Astrocyte (in vitro differentiated cells and primary cell): Measurements from ENCODE around the gene EPHA6. TPM values are rescaled to one million over a fixed set of nuclear protein-coding genes. Genes with fewer than 3 reads are reported as not detected.

Experiments used
- DNase-seq: peaks from one replicate; pipeline ENCODE4 v3.0.0-alpha.2; 2010; ENCODE audit warnings: low read depth
- FAIRE-seq: peaks from 2 replicates; lab custom pipeline; 2011; peaks lifted over from hg19 to GRCh38; lab: Jason Lieb, UNC
- H2AFZ ChIP-seq: 2 replicates; pipeline ENCODE4 v1.6.0; 2012; ENCODE audit warnings: low read depth, low read length, inconsistent platforms
- H3K27ac ChIP-seq: 2 replicates; pipeline ENCODE4 v1.5.1; 2011; ENCODE audit warnings: low read depth, low read length, inconsistent platforms
- H3K27me3 ChIP-seq: 2 replicates; pipeline ENCODE4 v1.6.0; 2011; ENCODE audit warnings: low read length, inconsistent platforms; ENCODE audit not compliant: insufficient read depth
- H3K36me3 ChIP-seq: 2 replicates; pipeline ENCODE4 v1.5.1; 2011; ENCODE audit warnings: low read length, inconsistent platforms; ENCODE audit not compliant: insufficient read depth
- H3K4me1 ChIP-seq: 2 replicates; pipeline ENCODE4 v1.5.1; 2011; ENCODE audit warnings: low read length, inconsistent platforms; ENCODE audit not compliant: insufficient read depth
- H3K4me2 ChIP-seq: 2 replicates; pipeline ENCODE4 v1.6.0; 2012; ENCODE audit warnings: low read length, inconsistent platforms
- H3K4me3 ChIP-seq: 2 replicates; pipeline ENCODE4 v1.5.1; 2011; ENCODE audit warnings: low read depth, mild to moderate bottlenecking, low read length, inconsistent platforms; ENCODE audit not compliant: insufficient read depth
- H3K79me2 ChIP-seq: 2 replicates; pipeline ENCODE4 v1.6.0; 2012; ENCODE audit warnings: mild to moderate bottlenecking, low read length, inconsistent platforms; ENCODE audit not compliant: insufficient read depth
- H3K9ac ChIP-seq: 2 replicates; pipeline ENCODE4 v1.6.0; 2012; ENCODE audit warnings: mild to moderate bottlenecking, low read length, inconsistent platforms
- H3K9me3 ChIP-seq: 2 replicates; pipeline ENCODE4 v1.5.1; 2012; ENCODE audit warnings: low read depth, mild to moderate bottlenecking, low read length, inconsistent platforms; ENCODE audit not compliant: insufficient read depth
- H4K20me1 ChIP-seq: 2 replicates; pipeline ENCODE4 v1.6.0; 2012; ENCODE audit warnings: low read length, inconsistent platforms; ENCODE audit not compliant: insufficient read depth
- H3K27ac Mint-ChIP-seq: one replicate; pipeline ENCODE4 v1.8.0; 2021; ENCODE audit warnings: mild to moderate bottlenecking, mixed read lengths; ENCODE audit not compliant: unreplicated experiment
- H3K27me3 Mint-ChIP-seq: one replicate; pipeline ENCODE4 v1.8.0; 2021; ENCODE audit warnings: low read depth, mixed read lengths; ENCODE audit not compliant: unreplicated experiment
- H3K36me3 Mint-ChIP-seq: one replicate; pipeline ENCODE4 v1.8.0; 2021; ENCODE audit warnings: low read depth, mixed read lengths; ENCODE audit not compliant: unreplicated experiment
- H3K4me1 Mint-ChIP-seq: one replicate; pipeline ENCODE4 v1.8.0; 2021; ENCODE audit warnings: low read depth, mixed read lengths; ENCODE audit not compliant: unreplicated experiment
- H3K4me3 Mint-ChIP-seq: one replicate; pipeline ENCODE4 v1.8.0; 2021; ENCODE audit warnings: mild to moderate bottlenecking, moderate library complexity, mixed read lengths; ENCODE audit not compliant: unreplicated experiment
- H3K9me3 Mint-ChIP-seq: one replicate; pipeline ENCODE4 v1.8.0; 2021; ENCODE audit warnings: mild to moderate bottlenecking, mixed read lengths; ENCODE audit not compliant: unreplicated experiment
- CTCF ChIP-seq: IDR thresholded peaks from 2 replicates; pipeline ENCODE4 v1.5.1; 2011; ENCODE audit warnings: low read depth, mild to moderate bottlenecking, inconsistent platforms, low read length, moderate library complexity; ENCODE audit not compliant: insufficient read depth
- EZH2 ChIP-seq: IDR thresholded peaks from 2 replicates; pipeline ENCODE4 v1.6.1; 2012; ENCODE audit warnings: mild to moderate bottlenecking, low read length, inconsistent platforms; ENCODE audit not compliant: insufficient read depth
- total RNA-seq: library from RNA; stranded (reverse); gene quantifications from 2 replicates; pipeline ENCODE4 v1.2.1, GENCODE V29; 2021

The EPHA6 gene
- total RNA-seq, 1 donor from 2014 or later: 1.7 TPM

- no peaks in the 10 kb centered on the region for H4K20me1 ChIP-seq
- H3K9ac ChIP-seq: no peak overlapping the region
- H3K4me2 ChIP-seq: no peak overlapping the region
- no peaks in the 10 kb centered on the region for H3K79me2 ChIP-seq
- H3K9me3 ChIP-seq: no peaks in the 10 kb centered on the region
- H3K27me3 Mint-ChIP-seq: no peaks in the 10 kb centered on the region
- no peak overlapping the region for H3K27ac Mint-ChIP-seq
- H3K27me3 ChIP-seq: no peaks in the 10 kb centered on the region
- no peak overlapping the region for H3K27ac ChIP-seq
- no peak overlapping the region for H3K4me3 ChIP-seq
- no peaks in the 10 kb centered on the region for H3K36me3 Mint-ChIP-seq
- H2AFZ ChIP-seq: no peak overlapping the region
- FAIRE-seq: no peak
- no peak overlapping the region for H3K4me3 Mint-ChIP-seq
- H3K4me1 ChIP-seq: no peaks in the 10 kb centered on the region
- no peaks in the 10 kb centered on the region for H3K4me1 Mint-ChIP-seq
- H3K36me3 ChIP-seq: no peaks in the 10 kb centered on the region
- no peaks in the 10 kb centered on the region for H3K9me3 Mint-ChIP-seq
- DNase-seq: no peak
- TF ChIP-seq CTCF: no peak
- no peak for TF ChIP-seq EZH2
These were observed 431.0 kb downstream of the EPHA6 start for GRCh38 chr3:97245201-97245910.

- H3K79me2 ChIP-seq: no peaks in the 10 kb centered on the region
- no peak overlapping the region for H3K9ac ChIP-seq
- H4K20me1 ChIP-seq: no peaks in the 10 kb centered on the region
- H2AFZ ChIP-seq: no peak overlapping the region
- H3K27me3 ChIP-seq: no peaks in the 10 kb centered on the region
- Mint-ChIP-seq H3K36me3 (no peaks in the 10 kb centered on the region), H3K4me1 (no peaks in the 10 kb centered on the region), H3K4me3 (no peak overlapping the region), H3K9me3 (no peaks in the 10 kb centered on the region), H3K27ac (no peak overlapping the region), H3K27me3 (no peaks in the 10 kb centered on the region)
- DNase-seq (no peak), FAIRE-seq (no peak)
- no peaks in the 10 kb centered on the region for H3K36me3 ChIP-seq
- no peaks in the 10 kb centered on the region for H3K9me3 ChIP-seq
- H3K4me3 ChIP-seq: no peak overlapping the region
- TF ChIP-seq EZH2 (no peak), CTCF (no peak)
- no peak overlapping the region for H3K27ac ChIP-seq
- H3K4me2 ChIP-seq: no peak overlapping the region
- H3K4me1 ChIP-seq: no peaks in the 10 kb centered on the region
These were observed 441.7 kb downstream of the EPHA6 start for GRCh38 chr3:97256060-97256459.

GRCh38 chr3:97257942-97258697 is 443.7 kb downstream of the EPHA6 start:
- no peaks in the 10 kb centered on the region for H3K79me2 ChIP-seq
- no peaks in the 10 kb centered on the region for H3K36me3 ChIP-seq
- H2AFZ ChIP-seq: no peak overlapping the region
- no peak overlapping the region for H3K9ac ChIP-seq
- Mint-ChIP-seq H3K4me1 (no peaks in the 10 kb centered on the region), H3K36me3 (no peaks in the 10 kb centered on the region), H3K27ac (no peak overlapping the region), H3K27me3 (no peaks in the 10 kb centered on the region), H3K9me3 (no peaks in the 10 kb centered on the region), H3K4me3 (no peak overlapping the region)
- TF ChIP-seq CTCF (no peak), EZH2 (no peak)
- no peak for DNase-seq
- FAIRE-seq: no peak
- H3K4me2 ChIP-seq: no peak overlapping the region
- H4K20me1 ChIP-seq: no peaks in the 10 kb centered on the region
- no peaks in the 10 kb centered on the region for H3K27me3 ChIP-seq
- no peaks in the 10 kb centered on the region for H3K9me3 ChIP-seq
- no peak overlapping the region for H3K4me3 ChIP-seq
- no peaks in the 10 kb centered on the region for H3K4me1 ChIP-seq
- no peak overlapping the region for H3K27ac ChIP-seq
